BJ (cell line): Measurements from ENCODE around the gene DCAF15. TPM values are rescaled to one million over a fixed set of nuclear protein-coding genes. Genes with fewer than 3 reads are reported as not detected.

Source experiments
- CTCF ChIA-PET: fragments of 350-600 bp; formaldehyde crosslinking; extraction: SDS; loops from one replicate; lab custom pipeline; 2021; ENCODE audit warnings: antibody characterized with exemption, inconsistent platforms; lab: Yijun Ruan, JAX
- POLR2A ChIA-PET: fragments of 300-600 bp; sonication (Branson Sonifier 250); formaldehyde crosslinking; extraction: SDS; loops from one replicate; lab custom pipeline; 2021; ENCODE audit warnings: antibody characterized with exemption; lab: Charles Lee
- DNase-seq: peaks from one replicate; pipeline ENCODE4 v3.0.0-alpha.2; 2011; ENCODE audit warnings: low read depth
- H3K27me3 ChIP-seq: 2 replicates; pipeline ENCODE4 v1.6.0; 2011; ENCODE audit warnings: low read length; ENCODE audit not compliant: control insufficient read depth, insufficient read depth
- H3K36me3 ChIP-seq: 2 replicates; pipeline ENCODE4 v1.5.1; 2011; ENCODE audit warnings: low read length; ENCODE audit not compliant: control insufficient read depth, insufficient read depth
- H3K4me3 ChIP-seq: 2 replicates; pipeline ENCODE4 v1.5.1; 2011; ENCODE audit warnings: low read depth, mild to moderate bottlenecking, control low read depth, low read length
- polyA plus RNA-seq: library from polyadenylated mRNA; depleted of rRNA; stranded (reverse); fragments of >200 nt; gene quantifications from 2 replicates; pipeline ENCODE4 v1.2.3, GENCODE V29; 2011
- TF ChIP-seq, protein P1 (sequence below): IDR thresholded peaks from 2 replicates; pipeline ENCODE4 v1.5.1; 2011; ENCODE audit warnings: low read depth, mild to moderate bottlenecking, control low read depth, inconsistent platforms, low read length, moderate library complexity; ENCODE audit not compliant: insufficient read depth

Gene DCAF15
- polyA plus RNA-seq, 1 experiment = 20.0 TPM

DNA sequence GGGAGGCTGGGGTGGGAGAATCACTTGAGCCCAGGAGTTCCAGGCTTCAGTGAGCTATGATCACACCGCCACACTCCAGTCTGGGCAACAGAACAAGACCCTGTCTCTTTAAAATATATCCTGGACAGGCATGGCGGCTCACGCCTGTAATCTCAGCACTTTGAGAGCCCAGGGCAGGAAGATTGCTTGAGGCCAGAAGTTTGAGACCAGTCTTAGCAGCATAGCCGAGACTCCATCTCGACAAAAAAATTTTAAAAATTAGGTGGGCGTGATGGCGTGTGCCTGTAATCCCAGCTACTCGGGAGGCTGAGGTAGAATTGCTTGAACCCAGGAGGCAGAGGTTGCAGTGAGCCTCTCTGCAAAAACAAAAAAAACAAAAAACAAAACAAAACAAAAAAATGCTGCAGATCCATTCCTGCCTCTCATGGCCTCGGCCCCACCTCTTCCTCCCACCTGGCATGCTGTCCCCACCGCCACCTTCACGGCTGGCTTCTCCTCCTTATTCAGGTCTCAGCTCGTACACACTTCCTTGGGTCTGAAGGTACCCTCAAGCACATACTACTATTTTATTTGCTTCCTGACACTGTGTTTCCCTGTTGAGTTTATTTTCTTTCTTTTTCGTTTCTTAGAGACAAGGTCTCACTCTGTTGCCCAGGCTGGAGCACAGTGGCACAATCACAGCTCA, 48.5 kb downstream of the DCAF15 start:
- CTCF ChIA-PET = no interaction called here
- TF ChIP-seq, protein P1, sequence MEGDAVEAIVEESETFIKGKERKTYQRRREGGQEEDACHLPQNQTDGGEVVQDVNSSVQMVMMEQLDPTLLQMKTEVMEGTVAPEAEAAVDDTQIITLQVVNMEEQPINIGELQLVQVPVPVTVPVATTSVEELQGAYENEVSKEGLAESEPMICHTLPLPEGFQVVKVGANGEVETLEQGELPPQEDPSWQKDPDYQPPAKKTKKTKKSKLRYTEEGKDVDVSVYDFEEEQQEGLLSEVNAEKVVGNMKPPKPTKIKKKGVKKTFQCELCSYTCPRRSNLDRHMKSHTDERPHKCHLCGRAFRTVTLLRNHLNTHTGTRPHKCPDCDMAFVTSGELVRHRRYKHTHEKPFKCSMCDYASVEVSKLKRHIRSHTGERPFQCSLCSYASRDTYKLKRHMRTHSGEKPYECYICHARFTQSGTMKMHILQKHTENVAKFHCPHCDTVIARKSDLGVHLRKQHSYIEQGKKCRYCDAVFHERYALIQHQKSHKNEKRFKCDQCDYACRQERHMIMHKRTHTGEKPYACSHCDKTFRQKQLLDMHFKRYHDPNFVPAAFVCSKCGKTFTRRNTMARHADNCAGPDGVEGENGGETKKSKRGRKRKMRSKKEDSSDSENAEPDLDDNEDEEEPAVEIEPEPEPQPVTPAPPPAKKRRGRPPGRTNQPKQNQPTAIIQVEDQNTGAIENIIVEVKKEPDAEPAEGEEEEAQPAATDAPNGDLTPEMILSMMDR = no peak
- H3K27me3 ChIP-seq = no peaks in the 10 kb centered on the region
- H3K36me3 ChIP-seq = peaks cover 1% of the 10 kb centered on the region; the same call in 1 of the 2 replicates
- no peak for DNase-seq
- POLR2A ChIA-PET = no interaction called here
- H3K4me3 ChIP-seq = no peak overlapping the region

DNA sequence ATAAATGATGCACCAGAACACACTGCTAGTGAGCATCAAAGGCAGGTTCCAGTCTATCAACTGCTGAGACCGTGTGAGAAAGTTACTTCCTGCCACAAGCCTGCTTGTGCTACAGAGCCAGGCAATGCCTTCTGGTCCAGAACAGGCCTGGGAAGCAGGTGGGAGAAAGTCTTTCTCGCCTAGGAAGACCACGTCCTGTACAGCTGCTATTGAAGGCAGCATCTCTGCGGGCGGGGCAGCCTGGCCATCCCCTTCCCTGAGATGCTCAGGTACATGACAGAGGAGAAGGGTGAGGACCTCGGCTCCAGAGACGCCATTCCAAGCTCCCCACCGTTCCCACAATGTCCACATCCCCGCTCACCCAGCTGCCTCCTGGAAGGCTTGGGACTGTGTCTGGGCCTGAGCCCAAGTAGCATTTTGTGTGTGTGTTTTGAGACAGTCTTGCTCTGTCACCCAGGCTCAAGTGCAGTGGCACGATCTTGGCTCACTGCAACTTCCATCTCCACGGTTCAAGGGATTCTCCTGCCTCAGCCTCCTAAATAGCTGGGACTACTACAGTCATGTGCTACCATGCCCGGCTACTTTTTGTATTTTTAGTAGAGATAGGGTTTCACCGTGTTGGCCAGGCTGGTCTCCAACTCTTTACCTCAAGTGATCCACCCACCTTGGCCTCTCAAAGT, 50.4 kb downstream of the DCAF15 start:
- CTCF ChIA-PET = interaction anchor here (1.6 to 1.8 kb wide), 3 partner anchors 15 to 69 kb away, joined by 3 to 8 read pairs (median 3); partner anchors contain the start of gene IL27RA
- no peak for DNase-seq
- H3K4me3 ChIP-seq = no peak overlapping the region
- 0 out of 2 replicates have a peak, but pooled peaks cover under 1% of the 10 kb centered on the region for H3K36me3 ChIP-seq
- TF ChIP-seq, protein P1 = no peak
- POLR2A ChIA-PET = no interaction called here
- H3K27me3 ChIP-seq = no peaks in the 10 kb centered on the region

DNA sequence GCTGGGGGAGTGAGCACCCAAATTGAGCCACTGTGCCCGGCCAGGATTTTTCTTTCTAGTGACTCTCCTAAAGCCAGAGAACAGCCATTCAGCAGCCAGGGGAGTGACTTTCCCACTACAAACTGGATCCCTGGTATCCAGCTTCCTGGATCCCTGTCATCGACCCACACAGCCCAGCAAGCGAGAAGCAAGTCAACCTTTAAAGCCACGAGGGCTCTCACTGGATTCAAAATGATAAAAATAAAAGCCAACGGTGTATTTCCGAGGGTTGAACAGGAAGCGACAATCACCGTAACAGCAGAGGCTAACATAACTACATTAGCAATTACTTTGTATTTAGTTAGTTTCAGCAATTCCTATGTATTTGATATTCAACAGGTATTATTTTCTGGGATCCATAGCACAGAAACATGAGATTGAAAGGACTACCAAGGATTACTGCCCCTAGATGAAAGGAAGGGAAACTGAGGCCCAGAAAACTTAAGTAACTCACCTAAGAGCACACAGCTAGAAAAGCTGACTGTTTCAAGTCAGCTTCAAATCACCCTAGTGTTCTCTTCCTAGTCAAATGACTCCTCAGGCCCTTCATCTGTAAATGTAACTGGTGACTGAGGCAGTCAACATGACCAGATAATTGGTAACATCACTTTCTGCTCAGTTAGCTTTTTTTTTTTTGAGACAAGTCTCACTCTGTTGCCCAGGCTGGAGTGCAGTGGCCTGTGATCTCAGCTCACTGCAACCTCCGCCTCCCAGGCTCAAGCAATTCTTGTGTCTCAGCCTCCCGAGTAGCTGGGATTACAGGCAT, 51.1 kb downstream of the DCAF15 start:
- no peak for DNase-seq
- TF ChIP-seq, protein P1 = no peak
- Histone ChIP-seq H3K36me3 (no peaks in the 10 kb centered on the region), H3K4me3 (no peak overlapping the region), H3K27me3 (no peaks in the 10 kb centered on the region)
- ChIA-PET POLR2A (no interaction called here), CTCF (interaction anchor here (0.7 to 1.8 kb wide), 4 partner anchors 15 to 69 kb away, joined by 3 to 8 read pairs (median 3); partner anchors contain the start of gene IL27RA)

DNA sequence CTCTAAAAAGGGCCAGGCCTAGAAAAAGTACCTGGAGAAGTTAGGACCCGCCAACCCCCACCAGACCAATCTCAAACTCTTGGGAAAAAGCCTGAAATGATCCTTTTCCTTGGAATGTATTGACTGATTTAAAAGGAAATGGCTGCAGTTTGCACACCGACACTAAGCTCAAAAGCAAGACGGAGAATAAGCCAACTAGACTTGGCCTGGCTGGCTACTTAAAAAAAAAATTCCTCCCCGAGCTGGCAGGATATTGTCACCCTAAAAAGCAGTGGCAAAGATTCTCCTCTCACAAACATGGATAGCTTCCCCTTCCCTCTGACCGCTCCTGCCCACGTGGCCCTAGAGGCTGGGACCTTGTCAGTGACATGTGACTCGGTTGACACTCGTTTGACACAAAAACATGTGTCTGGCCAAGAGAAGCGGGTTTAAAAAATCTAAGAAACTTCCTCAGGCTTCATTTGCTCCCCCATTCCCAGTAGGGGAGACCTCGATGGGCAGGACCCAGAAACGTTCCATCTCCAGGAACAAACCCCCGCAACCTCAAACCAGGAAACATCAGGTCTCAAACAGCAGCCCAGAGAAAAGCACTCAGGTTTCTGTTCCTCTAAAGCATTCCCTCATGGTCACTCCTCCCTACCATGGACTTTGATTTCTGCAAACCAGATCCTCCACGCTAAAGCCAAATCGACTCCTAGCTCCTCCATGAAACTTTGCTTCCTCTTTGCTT, 52.5 kb downstream of the DCAF15 start:
- no peak overlapping the region for H3K4me3 ChIP-seq
- H3K36me3 ChIP-seq = no peaks in the 10 kb centered on the region
- ChIA-PET POLR2A (no interaction called here), CTCF (interaction anchor here (0.8 to 1.1 kb wide), 2 partner anchors 19 to 230 kb away, joined by 4 read pairs; no protein-coding TSS in a partner anchor)
- no peaks in the 10 kb centered on the region for H3K27me3 ChIP-seq
- TF ChIP-seq, protein P1 = no peak
- no peak for DNase-seq
